ENCODE results near the gene NXPH1.
A peak's percentile ranks its signal among the peaks of the same experiment; 100 is the strongest.

Gene NXPH1

DNA sequence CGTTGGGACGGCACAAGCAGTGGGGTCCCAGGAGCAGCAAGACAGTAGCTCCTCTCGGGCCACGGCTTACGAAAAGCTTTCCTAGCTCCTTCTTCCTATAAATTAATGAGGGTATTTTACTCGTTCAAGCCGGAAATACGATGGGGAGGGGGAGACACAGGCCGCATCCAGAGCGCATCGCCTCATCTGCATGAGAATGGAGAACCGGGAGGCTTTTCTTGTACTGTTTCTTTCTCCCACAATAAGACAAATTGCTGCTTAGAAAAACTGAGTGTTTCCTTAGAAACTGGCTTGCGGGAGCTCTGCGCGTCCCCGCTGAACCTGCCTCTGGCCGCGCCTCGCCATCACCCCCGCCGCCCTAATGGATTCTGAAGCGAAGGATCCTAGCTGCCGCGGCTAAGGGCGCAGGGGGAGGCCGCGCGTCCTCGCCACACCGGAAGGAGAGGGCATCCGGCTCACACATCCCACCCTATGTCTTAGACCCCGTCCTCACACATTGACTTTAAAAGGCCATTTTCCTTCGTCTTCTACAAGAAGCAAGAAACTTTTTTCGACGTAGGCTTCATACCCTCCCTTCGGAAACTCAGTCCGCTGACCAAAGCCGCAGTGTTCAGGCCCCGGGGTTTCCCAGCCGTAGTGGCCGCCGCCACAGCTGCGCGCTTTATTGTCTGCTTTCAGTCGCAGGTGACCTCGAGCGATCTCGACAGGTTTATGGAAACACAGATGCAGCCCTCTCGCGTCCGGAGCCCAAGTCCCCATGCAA lies 8.8 kb downstream of the NXPH1 start:
- DNase-seq (ENCODE audit: low read depth), result no peak
- TF ChIP-seq, protein P1, sequence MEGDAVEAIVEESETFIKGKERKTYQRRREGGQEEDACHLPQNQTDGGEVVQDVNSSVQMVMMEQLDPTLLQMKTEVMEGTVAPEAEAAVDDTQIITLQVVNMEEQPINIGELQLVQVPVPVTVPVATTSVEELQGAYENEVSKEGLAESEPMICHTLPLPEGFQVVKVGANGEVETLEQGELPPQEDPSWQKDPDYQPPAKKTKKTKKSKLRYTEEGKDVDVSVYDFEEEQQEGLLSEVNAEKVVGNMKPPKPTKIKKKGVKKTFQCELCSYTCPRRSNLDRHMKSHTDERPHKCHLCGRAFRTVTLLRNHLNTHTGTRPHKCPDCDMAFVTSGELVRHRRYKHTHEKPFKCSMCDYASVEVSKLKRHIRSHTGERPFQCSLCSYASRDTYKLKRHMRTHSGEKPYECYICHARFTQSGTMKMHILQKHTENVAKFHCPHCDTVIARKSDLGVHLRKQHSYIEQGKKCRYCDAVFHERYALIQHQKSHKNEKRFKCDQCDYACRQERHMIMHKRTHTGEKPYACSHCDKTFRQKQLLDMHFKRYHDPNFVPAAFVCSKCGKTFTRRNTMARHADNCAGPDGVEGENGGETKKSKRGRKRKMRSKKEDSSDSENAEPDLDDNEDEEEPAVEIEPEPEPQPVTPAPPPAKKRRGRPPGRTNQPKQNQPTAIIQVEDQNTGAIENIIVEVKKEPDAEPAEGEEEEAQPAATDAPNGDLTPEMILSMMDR (conservative IDR thresholded peaks at IDR 0.05; ENCODE audit: control insufficient read depth, insufficient read depth, low read depth, low read length), result no peak
- H3K4me3 ChIP-seq (ENCODE audit: control insufficient read depth, low read depth, low read length), result no peak overlapping the region

DNA sequence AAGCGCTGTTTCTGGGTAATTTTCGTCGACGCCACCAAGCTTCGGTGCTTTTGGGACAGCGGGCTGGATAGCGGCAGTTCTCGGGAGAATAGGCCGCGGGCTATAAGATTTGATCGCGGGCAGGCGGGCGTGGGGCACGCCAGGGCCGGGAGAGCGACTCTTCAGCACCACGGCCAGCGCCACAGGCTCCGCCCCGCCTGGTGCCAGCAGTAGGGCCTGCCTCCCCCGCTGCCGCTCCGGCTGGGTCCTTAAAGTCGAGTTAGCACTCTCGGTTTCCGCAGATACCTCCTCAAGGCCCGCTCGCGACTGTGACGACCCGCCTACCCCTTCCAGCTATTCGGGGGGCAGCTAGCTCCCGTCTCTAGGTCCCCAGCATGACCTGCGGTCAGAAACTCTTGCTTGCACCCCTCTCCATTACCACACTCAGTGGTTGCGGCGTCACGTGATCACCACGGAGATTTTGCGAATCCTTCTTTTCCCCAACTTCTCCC lies 9.4 kb downstream of the NXPH1 start:
- peak; percentile 18 for DNase-seq (ENCODE audit: low read depth)
- H3K4me3 ChIP-seq (ENCODE audit: control insufficient read depth, low read depth, low read length), result no peak overlapping the region
- TF ChIP-seq, protein P1 (conservative IDR thresholded peaks at IDR 0.05; ENCODE audit: control insufficient read depth, insufficient read depth, low read depth, low read length), result no peak

DNA sequence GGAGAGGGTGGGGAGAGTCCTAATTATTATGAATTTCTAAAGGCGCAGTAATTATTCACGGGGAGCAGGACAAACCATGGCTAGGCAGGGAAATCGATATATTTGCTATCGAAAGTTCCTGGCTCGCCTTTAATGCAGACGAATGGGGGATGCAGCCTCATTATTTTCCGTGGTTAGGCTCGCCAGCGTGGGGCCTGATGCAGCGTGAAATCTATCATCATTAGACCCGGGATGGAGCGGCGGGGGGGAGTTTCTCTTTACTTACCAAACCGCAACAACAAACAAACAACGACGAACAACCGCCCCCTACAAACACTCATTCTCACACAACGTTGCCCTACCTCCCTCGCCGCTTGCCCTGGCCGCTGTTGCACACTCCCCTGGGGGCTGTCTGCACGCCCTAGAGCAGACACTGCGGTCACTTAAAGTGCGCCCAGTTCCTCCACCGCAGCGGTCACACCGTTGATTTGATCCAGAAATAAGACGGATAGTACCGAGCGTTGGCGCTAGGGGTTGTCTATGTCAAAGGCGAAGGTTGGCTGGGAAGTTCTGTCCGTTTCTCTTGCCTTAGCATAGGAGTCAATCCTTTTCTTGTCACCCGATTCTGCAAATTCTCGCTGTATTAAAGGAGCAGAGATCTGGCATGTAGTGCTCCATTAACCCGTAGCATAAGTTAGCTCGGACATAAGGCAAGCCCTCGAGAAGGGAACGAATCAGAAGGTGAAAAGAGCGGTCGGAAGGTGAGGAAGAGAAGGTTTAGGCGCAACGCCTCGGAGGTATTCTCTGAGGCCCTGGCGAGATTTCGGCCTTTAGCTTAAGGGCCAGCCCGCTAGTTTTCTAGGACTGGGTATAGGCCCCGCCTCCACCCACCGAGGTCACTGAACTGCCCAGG lies 10.4 kb downstream of the NXPH1 start:
- H3K4me3 ChIP-seq (ENCODE audit: control insufficient read depth, low read depth, low read length), result no peak overlapping the region
- DNase-seq (ENCODE audit: low read depth), result peak; percentile 10
- TF ChIP-seq, protein P1 (conservative IDR thresholded peaks at IDR 0.05; ENCODE audit: control insufficient read depth, insufficient read depth, low read depth, low read length), result peak; percentile 2

- H3K4me3 ChIP-seq (ENCODE audit: control insufficient read depth, low read depth, low read length), result no peak overlapping the region
- no peak for DNase-seq (ENCODE audit: low read depth)
- TF ChIP-seq, protein P1 (conservative IDR thresholded peaks at IDR 0.05; ENCODE audit: control insufficient read depth, insufficient read depth, low read depth, low read length), result no peak
These were observed 11.0 kb downstream of the NXPH1 start for GRCh38 chr7:8444468-8444769.

GRCh38 chr7:8453535-8453934 lies 20.1 kb downstream of the NXPH1 start:
- TF ChIP-seq, protein P1 (conservative IDR thresholded peaks at IDR 0.05; ENCODE audit: control insufficient read depth, insufficient read depth, low read depth, low read length), result no peak
- H3K4me3 ChIP-seq (ENCODE audit: control insufficient read depth, low read depth, low read length), result no peak overlapping the region
- no peak for DNase-seq (ENCODE audit: low read depth)

- no peak overlapping the region for H3K4me3 ChIP-seq (ENCODE audit: control insufficient read depth, low read depth, low read length)
- no peak for DNase-seq (ENCODE audit: low read depth)
- TF ChIP-seq, protein P1 (conservative IDR thresholded peaks at IDR 0.05; ENCODE audit: control insufficient read depth, insufficient read depth, low read depth, low read length), result no peak
These were observed 22.0 kb downstream of the NXPH1 start for GRCh38 chr7:8455426-8455825.
